Myocyte (in vitro differentiated cells): Measurements from ENCODE around the gene BACH1. TPM values are rescaled to one million over a fixed set of nuclear protein-coding genes. Genes with fewer than 3 reads are reported as not detected.
"Not testable (repeated sequence)": the region's sequence is repeated elsewhere in the genome, so short reads cannot be mapped to it uniquely, and the experiment has no call there.

Experiments
- DNase-seq: peaks from one replicate; pipeline ENCODE4 v3.0.0-alpha.2; 2012; ENCODE audit warnings: low read depth
- polyA plus RNA-seq: library from polyadenylated mRNA; unstranded; fragments of >200 nt; gene quantifications from one replicate; pipeline ENCODE4 v1.2.1, GENCODE V29; 2012; ENCODE audit warnings: missing spikeins
- total RNA-seq: library from RNA; depleted of rRNA; stranded (reverse); fragments of >200 nt; gene quantifications from 2 replicates; pipeline ENCODE4 v1.2.3, GENCODE V29; 2014

BACH1 gene
- 49.3 and 59.7 TPM in 2 replicates for total RNA-seq
- 12.7 TPM for polyA plus RNA-seq

DNA sequence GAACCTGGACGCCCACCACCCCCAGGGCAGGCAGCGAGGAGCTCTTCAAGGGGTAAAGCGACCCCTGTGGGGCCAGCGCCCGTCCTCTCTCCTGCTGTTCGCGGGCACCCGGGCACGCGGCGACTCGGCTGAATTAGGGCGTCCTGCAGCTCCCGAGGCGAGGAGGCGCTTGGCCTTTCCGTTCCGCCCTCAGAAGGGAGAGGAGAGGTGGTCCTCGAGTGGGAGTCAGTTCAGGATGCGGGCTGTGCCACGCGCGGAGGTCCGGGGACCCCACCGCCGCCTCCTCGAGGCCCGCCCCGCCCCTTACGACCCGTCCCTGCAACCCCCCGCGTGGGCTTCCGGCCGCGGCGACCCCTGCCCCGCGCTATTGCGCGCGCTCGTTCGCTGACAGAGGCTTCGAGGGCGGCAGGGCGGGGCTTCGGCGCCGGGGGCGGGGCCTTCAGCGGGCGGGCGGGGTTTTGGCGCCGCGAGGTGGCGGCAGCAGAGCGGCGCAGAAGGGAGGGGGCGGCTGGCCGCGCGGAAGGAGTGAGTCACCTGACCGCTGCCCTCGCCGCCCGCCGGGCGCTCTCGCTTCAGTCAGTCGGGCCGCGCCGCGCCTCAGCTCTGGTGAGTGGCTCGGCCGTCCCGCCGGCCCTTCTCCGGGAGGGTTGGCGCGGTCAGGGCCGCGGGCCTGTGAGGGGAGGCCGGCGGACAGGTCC lies at the start of gene BACH1:
TSS of gene BACH1 (plus strand) at position 575 of the 698 bp plus-strand sequence. CDS start 22,359 bp downstream, outside the sequence.
- peak; percentile 90 for DNase-seq

DNA sequence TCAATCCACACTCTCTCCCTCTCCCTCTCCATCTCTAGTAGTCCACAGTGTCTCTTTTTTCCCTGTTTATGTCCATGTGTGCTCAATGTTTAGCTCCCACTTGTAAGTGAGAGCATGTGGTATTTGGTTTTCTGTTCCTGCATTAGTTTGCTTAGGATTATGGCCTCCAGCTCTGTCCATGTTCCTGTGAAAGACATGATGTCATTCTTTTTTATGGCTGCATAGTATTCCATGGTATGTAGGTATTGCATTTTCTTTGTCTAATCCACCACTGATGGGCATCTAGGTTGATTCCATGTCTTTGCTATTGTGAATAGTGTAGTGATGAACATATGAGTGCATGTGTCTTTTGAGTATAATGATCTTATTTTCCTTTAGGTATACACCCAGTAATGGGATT lies 49.4 kb upstream of the BACH1 start:
- DNase-seq, result not testable (repeated sequence)

DNA sequence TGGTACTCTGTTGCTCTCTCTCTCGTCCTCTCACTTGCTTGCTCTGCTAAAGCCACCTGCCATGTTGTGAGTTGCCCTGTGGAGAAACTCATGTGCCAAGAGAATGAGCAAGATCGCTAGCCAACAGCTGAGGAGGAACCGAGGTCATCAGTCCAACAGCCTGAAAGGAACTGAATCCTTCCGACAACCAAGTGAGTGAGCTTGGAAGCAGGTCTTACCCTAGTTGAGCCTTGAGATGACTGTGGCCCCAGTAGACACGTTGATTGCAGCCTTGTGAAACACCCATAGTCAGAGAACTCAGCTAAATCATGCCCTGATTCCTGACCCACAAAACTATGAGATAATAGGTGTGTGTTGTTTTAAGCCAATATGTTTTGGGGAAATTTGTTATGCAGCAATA lies 48.1 kb upstream of the BACH1 start:
- no peak for DNase-seq

DNA sequence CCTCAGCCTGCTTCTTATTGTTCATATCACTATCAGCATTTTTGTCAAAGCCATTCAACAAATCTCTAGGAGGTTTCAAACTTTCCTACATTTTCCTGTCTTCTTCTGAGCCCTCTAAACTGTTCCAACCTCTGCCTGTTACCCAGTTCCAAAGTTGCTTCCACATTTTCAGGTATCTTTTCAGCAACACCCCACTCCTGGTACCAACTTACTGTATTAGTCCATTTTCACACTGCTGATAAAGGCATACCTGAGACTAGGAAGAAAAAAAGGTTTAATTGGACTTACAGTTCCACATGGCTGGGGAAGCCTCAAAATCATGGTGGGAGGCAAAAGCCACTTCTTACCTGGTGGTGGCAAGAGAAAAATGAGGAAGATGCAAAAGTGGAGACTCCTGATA lies 44.9 kb upstream of the BACH1 start:
- not testable (repeated sequence) for DNase-seq

DNA sequence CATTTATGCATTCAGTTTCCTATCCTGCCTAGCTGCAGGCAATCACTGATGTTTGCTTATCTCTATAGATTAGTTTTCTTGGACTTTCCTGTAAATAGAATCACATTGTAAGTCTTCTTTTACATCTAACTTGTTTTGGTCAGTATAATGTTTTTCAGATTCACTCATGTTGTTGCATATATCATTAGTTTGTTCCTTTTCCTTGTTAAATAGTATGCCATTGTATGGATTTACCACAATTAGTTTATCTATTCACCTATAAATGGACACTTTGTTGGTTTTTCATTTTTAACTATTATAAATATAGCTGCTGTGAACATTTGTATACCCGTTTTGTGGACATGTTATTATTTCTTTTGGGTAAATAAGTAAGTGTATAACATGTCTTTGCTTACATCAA lies 44.2 kb upstream of the BACH1 start:
- no peak for DNase-seq

DNA sequence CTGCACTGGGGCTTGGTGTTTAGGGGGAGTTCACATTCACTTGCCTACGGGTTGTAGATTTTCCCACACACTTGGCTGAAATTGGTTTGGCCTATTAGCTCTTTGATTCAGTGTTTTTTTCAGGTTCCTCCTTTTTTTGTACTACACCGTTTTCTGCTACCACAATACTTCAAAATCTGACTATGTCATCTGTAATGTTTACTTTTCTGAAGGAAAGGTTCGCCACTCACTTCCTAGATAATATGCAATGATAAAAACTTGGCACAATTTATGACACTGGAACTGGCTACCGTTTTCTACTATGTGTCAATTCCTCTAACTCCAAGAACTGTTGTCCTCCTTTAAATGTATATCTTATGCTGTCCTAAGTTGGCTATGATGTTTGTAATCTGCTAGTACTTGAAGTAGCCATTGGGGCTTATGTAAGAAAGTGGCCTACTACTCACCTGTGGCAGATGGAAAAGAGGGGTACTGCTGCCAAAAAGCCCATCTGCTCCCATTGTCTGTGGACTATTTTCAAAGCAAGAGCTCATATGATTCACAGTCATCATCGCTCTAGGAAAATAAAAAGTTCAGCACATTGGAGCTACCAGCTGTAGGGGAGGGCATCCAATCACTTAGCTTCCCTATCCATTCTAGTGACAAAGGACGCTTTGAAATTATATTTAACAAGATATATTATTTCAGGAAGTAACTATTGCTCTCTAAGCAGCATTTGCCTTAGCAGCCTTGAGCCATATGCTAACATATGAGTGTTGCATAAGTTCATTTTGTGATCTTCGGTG lies 42.4 kb upstream of the BACH1 start:
- peak; percentile 42 for DNase-seq

DNA sequence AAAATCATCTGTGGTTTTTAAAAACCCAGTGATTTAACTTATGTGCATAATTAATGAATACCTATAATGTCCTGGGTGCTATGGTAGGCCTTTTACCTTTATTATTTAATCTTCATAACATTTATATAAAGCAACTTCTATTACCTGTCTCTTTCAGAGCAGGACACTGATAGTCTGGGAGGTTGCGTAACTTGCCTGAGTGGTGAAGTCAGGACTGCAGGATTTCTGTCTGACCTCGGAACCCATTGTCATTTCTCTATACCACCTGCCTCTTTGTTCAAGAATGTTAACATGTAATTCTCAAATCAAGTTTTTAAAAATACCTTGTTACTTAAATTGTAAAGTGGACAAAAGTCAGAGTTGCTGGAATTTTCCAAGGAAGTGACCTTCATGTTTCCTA lies 41.0 kb upstream of the BACH1 start:
- no peak for DNase-seq

DNA sequence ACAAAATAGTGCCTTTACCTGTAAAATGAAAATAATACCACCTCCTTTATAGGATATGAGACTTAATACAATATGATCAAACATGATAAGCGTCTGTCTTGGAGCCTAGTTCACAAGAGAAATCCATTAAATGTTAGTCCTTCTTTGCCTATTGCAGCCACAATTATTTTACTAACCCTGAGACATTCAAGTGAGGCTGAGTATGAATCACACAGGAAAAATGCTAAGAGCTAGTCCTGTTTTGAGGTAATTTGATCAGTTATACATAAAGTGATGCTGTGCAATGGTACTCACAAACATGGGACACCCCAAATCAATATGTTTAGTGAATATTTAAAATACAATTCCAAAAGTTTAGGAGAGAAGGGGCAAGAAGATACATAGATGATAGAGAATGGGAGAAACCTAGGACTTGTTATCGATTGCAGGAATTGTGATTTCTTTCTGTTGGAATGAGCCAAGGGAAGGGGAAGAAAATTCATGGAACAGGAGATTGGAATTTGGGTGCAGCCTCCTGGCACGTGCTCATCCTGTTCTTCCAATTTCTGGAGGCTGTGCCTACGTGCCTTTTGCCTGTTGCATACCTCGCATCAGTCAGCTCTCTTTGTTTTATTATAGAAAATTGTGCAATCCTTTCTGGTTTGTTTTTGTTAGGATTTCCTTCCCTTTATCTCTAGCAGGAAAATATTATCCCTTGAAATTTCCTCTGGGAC lies 39.9 kb upstream of the BACH1 start:
- DNase-seq, result peak; percentile 63

DNA sequence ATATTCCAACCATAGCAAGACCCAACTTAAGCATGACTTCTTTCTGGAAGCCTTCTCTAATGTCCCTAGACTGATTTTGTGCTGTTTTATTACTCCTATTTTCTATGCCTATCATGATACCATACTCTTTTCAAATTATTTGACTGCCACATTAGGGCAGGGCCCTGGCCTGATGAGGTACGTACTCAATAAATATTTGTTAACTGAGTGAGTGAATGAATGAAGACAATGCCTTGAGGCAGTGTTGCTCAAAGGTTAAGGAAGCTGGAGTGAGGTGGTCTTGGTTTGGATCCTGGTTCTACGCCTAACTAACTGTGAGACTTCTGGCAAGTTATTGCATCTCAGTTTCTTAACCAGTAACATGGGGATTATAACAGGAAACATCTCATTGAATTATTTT lies 38.3 kb upstream of the BACH1 start:
- no peak for DNase-seq

DNA sequence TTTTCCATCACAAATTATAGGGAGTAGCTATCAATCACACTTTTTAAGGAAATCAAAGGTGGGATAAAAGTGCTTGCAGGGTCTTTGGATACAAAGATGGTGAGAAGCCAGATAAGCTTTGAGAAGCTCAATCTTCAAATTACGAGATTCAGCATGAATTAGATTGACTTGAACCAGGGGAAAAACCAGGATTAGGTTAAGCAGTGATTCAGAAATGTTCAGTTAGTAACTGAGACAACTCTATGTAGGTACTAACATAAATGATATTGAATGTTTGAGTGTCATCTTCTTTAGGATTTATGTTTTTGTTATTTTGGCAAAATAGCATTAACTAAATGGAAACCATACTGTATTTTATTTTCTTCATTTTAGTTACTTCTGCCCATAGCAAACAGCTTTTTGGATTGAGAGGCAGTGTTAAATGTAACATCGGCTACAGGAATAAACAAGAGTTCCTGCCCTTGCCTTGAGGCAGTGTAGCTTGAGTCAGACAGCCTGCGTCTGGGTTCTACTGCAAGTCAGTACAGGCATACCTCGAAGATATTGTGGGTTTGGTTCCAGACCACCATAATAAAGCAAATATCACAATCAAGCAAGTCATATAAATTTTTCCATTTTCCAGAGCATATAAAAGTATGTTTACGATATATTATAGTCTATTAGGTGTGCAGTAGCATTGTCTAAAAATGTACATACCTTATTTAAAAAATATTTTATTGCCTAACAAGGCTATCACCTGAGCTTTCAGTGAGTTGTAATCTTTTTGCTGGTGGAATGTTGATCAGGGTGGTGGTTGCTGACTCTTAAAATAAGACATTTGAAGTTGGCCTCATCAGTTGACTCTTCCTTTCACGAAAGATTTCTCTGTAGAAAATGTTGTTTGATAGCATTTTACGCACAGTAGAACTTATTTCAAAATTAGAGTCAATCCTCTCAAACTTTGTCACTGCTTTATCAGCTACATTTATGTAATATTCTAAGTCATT lies 36.9 kb upstream of the BACH1 start:
- no peak for DNase-seq

DNA sequence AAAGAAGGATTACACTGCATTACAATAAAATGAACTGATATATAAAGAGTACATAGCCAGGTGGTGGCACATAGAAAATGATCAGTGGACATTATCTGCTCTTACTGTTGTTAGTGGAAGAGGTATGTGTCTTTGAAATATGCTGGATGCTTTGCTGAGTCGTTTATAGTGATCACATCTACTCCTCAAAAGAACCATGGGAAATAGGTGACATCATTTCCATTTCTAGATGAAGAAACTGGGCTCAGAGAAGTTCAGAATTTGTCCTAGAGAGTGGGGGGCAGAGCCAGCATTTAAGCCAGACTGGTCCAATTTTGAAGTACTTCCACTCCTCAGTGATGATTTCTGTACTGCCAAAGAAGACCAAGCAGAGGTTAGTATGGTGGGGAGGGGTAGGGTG lies 34.0 kb upstream of the BACH1 start:
- no peak for DNase-seq

DNA sequence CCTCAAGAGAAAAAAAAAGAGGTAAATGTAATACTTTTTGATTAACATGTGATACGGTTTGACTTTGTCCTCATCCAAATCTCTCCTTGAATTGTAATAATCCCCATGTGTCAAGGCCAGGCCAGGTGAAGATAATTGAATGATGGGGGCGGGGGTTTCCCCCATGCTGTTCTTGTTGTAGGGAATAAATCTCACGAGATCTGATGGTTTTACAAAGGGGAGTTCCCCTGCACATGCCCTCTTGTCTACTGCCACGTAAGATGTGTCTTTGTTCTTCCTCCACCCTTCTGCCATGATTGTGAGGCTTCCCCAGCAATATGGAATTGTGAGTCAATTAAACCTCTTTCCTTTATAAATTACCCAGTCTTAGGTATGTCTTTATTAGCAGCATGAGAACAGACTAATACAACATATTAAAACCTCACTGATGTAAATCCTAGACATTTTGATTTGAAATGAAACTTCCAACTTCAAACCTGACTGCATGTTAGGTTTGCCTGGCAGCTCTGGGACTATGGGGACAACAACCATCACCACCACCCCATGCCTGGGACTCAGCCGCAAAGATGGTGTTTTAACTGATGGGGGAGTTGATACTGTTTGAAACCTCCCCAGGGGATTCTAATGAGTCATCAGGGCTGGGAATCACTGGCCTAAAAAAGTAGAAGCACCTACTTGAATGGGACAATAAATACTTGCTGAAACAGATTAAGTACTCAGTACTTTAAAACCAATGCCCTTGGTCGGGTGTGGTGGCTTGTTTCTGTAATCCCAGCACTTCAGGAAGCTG lies 32.8 kb upstream of the BACH1 start:
- no peak for DNase-seq

DNA sequence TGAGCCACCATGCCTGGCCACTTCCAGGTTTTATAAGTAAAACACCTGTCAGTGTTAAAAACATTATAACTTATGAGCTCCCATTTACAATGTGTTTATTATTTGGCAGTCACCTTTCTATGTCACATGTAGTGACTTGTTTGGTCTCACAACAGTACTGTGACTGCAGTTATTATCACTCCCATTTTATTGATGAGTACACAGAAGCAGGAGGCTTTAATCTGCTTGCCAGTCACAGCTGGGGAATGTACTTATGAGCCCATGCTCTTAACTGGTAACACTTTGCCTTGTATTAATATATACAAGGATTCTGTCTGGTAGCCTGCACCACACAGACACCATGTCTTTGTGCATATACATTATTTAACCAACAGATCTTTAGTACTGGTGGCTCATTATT lies 31.1 kb upstream of the BACH1 start:
- no peak for DNase-seq

DNA sequence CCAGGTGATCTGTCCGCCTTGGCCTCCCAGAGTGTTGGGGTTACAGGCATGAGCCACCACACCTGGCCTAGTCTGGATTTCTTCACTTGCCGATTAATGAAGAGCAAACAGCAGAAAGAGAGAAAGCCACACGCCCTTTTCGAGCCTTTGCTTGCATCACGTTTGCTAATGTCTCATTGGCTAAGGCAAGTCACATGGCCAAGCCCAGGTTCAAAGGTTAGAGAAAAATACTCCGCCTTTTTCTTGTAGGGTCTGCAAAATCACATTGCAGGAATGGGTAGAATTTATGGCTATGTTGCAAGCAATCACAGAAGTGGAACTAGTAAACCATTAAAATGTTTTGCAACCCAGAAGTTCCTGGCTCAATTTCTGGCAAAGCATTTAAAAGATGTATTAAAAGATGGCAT lies 26.8 kb upstream of the BACH1 start:
- no peak for DNase-seq

DNA sequence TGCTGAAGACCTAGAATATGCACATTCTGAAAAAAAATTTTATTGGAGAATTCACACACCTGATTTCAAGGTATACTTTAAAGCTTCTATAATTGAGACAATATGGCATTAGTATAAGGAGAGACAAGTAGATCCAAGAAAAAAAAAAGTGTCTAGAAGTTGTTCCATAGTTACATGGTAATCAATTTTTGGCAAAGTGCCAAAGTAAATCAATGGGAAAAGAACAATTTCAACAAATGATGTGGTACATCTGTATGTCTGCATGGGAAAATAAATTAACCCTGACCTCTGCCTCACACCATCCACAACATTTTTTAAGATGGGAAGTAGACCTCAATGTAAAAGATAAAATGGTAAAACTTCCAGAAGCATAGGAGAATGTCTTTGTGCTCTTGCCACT lies 21.3 kb upstream of the BACH1 start:
- DNase-seq, result no peak

DNA sequence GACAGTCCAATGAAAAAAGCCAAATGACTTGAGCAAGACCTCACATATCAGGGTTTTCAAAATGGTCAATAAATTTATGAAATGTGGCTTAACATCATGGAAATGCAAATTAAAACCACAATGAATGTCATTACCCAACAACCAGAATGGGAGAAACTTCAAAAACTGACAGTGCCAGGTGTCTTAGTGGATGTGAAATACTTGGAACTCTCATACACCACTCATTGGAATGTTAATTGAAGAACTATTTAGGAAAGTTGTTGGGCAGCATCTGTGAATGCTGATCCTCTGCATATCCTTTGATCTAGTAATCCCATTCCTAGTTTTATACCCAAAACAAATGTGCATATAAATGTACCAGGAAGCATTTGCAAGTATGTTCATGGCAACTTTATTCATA lies 19.2 kb upstream of the BACH1 start:
- DNase-seq, result peak; percentile 69

DNA sequence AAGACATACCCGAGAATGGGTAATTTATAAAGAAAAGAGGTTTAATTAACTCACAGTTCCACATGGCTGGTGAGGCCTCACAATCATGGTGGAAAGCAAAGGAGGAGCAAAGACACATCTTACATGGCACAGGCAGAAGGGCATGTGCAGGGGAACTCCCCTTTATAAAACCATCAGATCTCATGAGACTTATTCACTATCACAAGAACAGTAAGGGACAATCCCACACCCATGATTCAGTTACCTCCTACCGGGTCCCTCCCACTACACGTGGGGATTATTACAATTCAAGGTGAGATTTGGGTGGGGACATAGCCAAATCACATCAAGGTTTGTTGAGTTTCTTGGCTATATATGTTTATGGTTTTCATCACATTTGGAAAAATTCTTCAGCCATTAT lies 16.9 kb upstream of the BACH1 start:
- not testable (repeated sequence) for DNase-seq

DNA sequence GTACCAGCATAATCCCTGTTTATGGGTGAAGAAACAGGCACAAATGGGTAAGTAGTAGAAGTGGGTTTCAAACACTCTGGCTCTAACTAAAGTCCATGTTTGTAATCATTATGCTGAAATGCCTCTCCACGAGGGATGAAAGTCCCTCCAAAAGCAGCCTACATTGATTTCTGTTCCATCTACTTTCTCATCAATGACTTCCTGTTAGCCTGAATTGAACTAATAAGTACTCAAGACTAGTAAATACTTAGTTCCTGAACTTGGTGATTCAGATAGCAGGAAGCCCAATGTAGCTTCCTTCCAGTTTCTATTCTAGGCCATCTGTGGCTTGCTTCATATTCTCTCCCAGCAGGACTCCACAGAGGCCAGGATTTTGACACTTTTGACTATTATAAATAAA lies 11.3 kb upstream of the BACH1 start:
- peak; percentile 48 for DNase-seq

DNA sequence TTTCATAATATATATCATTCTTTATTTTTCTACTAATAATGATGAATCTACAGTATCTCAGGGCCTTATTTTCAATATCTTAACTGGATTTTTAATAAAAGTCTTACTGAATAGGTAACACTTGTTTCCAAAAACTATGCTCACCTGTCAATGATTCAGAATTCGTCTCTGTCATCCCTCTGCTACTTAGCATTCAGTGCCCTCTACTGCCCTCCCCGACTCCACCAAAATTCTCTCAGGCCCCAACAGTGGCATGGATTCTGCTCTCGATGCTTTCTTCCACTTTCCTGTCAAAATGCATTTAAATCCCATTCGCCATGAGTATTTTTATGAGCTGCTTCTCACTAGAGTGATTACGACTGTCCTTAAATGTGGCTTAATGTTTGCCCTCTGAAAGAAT lies 10.5 kb upstream of the BACH1 start:
- no peak for DNase-seq

DNA sequence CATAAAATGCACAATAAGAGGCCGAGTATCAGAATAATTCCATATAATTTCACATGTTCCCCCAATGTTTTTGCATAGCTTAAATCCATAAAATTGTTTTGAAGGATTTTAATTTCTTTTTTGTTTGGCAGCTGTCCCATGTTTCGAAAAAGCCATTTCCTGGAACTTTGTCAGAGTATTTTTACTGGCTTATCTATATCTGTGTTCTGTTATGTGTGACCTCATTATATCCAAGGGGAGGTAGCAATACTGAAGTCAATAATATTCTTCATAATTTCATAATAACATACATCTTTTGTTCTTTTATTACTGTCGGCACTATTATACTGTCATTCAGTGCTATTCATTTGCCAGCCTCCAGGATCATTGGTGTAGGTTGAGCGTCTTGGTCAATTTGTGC lies 9.4 kb upstream of the BACH1 start:
- DNase-seq, result no peak
